GM12873 (cell line): ENCODE results near the gene TSBP1.

ENCODE experiments used
- TF ChIP-seq, protein P1 (sequence below): IDR thresholded peaks from 2 replicates; pipeline ENCODE4 v1.5.1; 2012; ENCODE audit warnings: low read depth, mild to moderate bottlenecking, moderate library complexity, low read length, control low read depth; ENCODE audit not compliant: insufficient read depth; ENCODE audit errors: missing control alignments

Gene TSBP1

DNA sequence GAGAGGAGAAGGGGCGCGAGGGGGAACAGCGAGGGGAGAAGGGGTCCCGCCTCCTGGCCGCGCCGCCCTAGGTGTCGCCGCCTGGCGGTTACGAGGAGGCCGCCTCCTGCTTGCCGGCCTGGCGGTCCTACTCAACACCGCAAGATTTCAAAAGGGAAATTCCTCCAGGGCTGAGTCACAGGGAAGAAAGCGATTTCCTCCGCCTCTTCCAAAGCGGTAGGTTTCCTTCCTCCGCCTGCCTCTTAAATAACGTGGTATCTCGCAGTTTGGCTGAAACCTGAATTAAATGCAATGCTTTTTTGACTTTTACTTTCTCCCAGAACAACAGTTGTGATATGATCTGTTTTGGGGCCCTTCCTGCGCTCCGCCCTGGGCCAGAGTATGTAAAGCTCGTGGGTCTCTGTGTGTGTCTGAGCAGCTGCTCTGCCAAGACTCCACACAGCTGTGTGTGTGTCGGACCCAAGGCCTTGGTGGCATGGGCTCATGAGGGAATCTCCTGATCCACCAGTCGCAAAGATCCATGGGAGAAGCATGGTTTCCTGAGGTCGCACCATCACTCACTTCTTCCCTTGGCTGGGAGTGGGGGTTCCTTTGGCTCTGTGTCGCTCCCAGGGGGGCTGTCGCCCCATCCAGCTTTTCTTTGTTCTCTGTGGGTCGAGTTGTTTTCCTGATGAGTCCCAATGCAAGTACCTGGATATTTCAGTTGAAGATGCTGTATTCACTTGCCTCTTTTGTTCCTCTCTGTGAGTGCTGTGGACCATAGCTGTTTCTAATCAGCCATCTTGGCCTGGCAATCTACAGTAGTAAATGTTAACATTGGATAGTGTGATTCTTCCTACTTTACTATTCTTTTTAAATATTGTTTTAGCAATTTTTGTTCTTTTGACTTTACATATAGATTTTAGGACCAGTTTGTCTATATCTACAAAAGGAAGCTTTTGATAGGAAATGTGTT is 116.2 kb downstream of the TSBP1 start:
- TF ChIP-seq, protein P1, sequence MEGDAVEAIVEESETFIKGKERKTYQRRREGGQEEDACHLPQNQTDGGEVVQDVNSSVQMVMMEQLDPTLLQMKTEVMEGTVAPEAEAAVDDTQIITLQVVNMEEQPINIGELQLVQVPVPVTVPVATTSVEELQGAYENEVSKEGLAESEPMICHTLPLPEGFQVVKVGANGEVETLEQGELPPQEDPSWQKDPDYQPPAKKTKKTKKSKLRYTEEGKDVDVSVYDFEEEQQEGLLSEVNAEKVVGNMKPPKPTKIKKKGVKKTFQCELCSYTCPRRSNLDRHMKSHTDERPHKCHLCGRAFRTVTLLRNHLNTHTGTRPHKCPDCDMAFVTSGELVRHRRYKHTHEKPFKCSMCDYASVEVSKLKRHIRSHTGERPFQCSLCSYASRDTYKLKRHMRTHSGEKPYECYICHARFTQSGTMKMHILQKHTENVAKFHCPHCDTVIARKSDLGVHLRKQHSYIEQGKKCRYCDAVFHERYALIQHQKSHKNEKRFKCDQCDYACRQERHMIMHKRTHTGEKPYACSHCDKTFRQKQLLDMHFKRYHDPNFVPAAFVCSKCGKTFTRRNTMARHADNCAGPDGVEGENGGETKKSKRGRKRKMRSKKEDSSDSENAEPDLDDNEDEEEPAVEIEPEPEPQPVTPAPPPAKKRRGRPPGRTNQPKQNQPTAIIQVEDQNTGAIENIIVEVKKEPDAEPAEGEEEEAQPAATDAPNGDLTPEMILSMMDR: peak; percentile 82

DNA sequence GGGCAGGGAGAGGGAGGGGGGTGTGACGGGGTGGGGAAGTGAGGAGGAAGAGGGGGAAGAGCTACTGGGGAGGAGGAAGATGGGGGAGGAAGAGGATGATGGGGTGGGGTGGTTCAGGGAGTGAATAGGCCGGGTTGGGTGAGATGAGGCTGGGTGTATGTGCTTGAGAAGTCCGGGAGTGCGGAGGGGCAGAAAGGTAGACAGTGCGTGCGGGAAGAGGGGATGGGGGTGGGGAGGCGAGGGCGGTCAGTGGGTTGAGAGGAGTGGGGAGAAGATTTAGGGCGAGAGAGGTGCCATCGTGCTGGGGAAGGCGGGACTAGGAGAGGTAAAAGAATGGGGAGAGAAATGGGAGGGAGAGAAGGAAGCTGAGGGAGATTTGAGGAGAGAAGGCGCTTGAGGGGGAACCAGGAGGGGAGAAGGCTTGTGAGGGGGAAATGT is 116.9 kb downstream of the TSBP1 start:
- TF ChIP-seq, protein P1: no peak

DNA sequence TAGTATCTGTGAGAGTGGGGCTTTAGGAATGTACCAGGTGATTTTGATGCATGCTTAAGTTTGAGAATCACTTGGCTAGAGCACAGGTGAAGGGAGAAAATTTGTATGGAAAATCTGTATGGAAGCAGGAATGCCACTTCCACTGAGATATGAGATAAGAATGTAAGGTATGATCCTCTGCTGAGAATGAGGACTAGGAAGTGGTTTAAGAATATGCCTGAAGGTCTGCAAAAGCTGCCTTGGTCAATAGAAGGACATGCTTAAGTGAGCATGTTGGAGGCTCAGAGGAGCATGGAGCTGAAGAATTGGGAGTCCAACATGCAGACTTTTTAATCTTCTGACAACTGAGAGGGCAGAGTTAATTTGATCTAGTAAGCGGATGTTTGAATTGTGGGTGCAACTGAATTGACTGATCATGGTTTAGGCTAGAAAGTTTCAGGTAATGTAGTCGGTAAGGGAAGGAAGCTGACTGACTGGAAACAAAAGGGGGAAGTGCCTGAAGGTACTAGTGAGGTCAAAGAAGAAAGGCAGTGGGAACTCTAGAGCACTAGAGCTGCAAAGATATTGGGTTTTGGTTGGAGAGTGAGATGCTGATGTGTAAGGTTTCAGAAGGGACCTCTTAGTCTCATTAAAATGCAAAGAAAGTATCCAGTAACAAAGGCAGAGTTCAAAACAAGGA is 119.2 kb downstream of the TSBP1 start:
- TF ChIP-seq, protein P1: no peak

DNA sequence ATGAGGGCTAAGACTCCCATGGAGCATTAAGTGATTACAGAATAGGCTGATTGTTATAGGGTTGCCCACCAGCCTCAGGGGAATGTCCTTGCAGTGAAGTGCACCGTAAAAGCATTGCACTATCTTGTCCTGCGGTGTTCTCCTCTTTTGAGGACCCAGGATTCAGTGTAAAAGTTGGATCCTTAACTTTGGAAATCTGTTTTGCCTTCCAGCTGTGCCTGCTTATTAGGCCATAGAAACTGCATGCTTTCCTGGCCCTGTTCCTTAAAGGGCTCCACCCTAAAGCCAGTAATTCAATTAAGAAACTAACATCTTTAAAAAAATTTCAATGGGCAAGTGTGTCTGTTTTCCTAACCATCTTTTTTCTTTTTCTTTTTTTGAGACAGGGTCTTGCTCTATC is 122.4 kb downstream of the TSBP1 start:
- TF ChIP-seq, protein P1: no peak

DNA sequence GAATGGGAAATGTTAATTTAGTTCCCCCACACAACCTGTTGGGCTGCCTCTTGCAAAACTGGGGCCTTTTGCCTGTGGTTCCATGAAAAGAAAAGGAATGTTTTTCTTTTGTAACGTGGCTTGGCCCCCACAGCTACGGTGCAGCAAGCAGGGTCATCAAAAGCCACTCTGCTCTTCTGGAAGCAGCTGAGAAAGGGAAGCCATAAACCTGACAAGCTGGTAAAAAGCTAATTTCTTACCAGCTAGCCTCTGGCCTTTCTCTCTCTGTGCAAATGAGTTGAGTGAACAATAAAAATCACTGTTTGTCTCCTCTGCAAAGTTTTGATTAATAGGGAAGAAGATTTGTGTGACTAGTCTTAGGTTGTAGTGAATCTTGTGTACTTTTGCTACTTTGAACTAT is 124.3 kb downstream of the TSBP1 start:
- TF ChIP-seq, protein P1: no peak

DNA sequence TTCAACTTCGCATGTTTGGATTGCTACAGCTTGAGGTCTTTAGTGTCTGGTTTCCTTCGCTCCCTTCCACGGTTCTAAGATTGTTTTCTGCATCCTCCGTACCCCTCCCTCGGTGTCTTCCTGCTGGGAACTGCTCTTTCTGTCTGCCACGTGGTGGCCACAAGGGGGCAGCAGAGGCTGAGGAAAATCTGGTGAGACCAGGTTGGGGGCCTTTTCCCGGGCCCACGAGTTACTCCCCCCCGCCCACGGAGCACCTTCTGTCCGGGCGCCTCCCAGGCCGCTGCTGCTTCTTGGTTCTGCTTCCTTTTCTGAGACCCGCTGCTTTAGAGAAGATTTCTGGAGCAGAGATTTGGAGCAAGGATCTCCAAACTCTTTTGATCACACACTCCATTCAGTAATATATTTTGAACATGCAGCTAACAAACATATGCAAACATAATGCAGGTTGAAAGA is 126.7 kb downstream of the TSBP1 start:
- TF ChIP-seq, protein P1: peak; percentile 87

DNA sequence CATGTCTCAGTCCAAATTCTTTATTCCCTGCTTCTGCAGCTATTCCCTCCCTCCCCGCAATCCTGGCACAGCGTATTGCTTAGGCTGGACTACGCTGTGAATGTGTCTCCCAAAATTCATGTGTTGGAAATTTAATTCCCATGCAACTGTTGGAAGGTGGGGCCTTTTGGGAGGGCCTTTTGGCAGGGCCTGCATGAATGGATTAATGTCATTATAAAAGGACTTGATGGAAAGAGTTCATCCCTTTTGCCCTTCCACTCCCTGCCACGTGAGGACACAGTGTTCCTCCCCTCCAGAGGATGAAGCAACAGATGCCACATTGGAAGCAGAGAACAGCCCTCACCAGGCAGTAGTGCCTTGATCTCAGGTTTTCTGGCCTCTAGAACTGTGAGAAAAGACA is 127.4 kb downstream of the TSBP1 start:
- TF ChIP-seq, protein P1: no peak
